ENCODE measurements around the gene DUSP3.

DUSP3 gene

DNA sequence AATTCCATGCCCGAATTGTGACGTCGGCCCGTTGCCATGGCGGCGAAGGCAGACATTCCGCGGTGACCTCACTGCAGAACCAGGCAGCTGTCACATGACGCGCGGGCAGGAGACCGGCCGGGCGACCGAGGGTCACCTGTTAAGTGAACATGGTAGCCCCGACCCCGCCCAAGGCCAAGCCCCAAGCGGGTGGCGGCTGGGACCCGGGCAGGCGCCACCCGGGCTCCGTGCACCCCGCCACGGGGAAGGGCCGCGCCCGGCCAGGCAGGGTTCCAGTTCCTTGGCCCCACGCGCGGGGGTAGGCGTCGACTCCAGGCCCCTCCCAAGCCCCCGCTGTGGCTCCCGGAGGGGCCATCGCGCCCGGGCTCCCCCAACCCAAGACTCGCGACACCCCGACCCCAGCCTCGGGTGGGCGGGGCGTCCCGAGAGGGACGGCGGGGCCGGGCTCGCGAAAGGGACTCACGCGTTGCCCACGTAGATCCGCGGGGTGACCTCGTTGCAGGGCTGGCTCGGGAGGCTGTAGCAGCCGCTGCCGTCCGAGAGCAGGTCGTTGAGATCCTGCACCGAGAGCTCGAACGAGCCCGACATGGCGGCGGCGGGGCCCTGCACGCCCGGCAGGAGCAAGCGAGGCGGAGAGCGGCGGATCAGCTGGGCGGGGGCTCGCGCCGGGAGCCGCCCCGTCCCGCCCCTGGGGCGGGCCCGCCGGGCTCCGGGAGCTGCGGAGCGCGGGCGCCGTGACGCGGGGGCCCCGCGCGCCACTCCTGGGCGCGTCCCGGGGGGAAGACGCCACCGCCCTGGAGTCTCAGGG, at the start of gene DUSP3:
Gene DUSP3 (minus strand): TSS at position 641 of the 808 bp plus-strand sequence. CDS start 53 bp downstream, at position 588.
- DNase-seq, result peak; percentile 82

DNA sequence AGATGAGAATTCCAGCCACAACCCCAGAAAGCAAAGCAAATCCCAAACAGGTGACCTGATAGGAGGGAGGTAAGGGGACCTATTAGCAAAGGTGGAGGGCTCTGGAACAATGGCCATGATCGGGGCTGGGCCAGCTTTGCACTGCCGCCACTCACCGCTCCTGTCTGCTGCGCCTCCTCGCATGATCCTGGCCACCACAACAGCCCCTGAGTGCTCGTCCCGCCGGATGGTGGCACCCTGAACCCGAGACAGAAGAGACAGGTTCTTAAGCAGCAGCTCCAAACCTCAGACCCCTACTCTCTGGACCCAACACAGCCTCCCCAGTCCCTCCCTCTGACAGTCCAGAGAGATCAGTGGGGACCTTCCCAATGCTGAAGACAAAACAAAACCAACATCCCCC, 48.8 kb upstream of the DUSP3 start:
- DNase-seq, result no peak

DNA sequence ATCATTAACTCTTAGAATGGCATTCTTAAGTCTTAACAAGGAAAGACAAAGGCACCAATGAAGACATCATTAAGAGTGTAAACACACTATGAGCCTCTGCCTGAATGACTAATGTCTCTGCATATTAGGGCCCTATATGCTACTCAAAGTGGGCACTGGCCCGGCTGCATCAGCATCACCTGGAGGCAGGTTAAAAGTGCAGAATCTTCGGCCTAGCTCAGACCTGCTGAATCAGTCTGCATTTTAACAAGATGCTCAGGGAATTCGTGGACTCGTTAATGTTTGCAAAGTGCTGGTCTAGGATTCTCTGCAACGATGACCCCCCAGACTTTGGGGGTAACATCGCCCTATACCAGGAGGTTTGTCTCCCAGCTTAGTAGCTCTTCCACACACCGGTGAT, 47.4 kb upstream of the DUSP3 start:
- DNase-seq, result no peak

DNA sequence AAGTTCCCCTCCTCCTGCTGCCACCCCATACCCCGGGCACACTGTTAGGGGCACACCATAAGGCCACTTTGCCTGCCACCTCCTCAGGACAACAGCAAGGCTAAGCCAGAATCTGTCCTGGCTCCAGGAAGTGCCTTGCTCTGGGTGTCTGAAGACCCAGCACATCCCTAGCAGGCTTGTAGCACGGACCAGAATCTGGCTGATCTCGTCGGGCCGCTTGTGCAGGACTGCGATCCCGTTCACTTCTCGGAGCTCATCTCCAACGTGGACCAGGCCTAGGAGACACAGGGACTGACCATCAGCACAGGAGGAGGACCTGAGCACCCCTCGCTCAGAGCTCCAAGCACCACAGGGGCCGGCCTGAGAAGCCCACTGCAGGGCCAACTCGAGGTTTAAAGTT, 46.8 kb upstream of the DUSP3 start:
- no peak for DNase-seq

DNA sequence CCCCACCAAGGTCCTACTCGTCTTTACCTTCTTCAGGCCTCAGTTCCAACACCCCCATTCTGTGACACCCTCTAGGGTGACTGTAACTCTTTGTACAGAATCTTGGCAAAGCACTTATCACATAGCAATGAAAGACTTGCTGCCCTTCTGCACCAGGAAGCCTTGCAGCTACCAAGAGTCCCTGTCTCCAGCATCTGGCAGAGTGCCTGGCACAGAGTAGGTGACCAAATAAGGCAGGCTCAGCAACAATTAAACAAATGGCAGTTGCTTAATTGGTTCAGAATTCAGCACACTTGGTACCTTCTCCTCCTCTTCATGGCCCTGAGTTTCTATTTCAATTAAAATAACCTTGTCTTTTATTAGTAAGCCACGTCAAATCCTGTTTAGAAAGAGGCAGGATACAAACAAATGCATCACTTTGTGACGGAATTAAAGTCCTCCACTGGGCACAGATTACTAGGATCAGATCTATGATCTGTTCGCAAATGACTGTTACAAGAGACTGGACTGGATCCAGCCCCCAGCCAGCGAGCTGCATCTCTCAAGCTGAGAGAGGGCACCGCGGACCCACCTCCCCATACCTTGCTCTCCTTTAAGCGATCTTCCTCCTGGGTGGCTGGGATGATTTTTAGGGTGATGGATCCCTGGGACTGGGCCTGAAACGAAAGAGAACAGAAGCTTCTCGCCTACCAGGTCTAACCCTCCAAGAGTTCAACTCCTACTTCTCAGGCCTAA, 44.7 kb upstream of the DUSP3 start:
- DNase-seq, result peak; percentile 27

DNA sequence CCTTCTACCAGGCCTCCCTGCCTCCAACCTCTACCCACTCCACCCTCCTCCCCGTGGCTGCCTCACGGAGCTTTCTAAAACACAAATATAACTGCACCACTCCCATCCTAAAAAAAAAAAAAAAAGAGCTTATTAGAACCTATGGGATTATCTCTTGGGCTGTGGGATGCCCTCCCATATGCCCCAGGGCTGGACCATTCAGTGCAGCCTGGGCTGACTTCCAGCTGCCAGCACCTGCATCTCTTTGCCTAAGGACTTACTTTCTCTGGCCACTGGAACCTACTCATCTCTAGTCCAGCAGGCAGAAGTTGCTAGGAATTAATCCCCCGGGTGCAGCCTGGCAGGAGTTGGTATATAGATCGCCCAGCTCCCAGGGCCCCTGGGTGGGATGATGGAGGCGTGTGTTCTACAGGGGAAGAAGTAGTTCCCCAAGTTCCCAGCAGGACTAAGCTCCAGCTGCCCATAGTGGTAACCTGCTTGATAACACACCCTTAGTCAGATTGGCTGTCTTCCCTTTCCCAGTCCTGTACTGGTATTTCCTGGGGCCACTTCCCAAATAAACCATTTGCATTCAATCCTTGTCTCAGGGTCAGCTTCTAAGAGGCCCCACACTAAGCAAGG, 43.9 kb upstream of the DUSP3 start:
- peak; percentile 54 for DNase-seq

DNA sequence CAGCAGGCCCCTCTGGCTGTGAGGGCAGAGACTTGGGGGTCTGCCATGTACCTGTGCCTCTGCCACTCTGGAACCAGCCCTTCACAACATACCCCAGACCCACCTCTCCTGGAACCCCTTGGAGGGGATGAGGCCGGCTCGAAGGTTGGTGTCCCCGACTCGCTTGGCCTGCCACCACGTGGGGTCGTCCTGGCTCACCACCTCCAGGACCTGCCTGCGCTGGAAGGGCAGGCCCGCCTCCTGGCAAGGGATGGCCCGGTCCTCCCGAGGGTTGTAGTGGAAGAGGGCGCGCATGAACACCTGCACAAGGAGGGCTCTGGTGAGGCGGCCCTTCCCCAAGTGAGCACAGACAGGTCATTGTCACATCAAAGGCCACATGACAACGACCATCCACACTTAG, 42.0 kb upstream of the DUSP3 start:
- DNase-seq, result no peak

DNA sequence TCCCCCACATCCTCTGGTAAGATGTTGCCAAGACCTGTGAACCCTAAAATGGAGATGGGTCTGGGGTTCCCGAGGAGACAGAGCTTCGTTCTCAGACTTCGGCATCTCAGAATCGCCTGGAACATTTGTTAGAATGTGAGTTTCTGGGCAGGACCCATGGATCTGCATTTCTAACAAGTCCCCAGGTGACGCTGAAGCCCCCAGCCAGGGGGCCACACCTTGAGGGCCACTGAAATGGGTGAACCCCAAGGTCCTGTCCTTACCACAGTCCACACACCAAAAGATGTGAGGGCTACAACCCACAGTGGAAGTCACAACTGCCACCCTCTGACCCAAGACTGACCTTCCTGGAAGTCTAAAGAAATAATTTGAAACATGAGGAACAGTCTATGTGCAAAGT, 40.2 kb upstream of the DUSP3 start:
- DNase-seq, result no peak

DNA sequence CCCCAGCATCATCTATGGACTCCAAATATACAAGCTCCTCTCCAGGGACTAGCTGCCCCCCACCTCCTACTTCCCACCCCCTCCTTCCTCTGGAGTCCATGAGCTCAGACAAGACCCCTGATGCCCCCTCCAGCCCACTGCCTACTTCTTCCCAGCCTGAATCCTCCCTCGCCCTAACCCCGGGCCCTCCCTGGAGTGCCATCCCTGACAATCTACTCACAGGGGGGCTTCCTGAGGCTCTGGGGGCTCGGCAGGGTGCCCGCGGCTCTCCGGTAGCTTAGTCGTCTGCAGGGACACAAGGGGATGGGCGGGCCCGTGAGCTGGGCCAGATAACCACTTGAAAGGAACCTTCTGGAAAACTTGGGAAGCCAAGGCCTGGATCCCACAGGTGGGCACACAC, 39.0 kb upstream of the DUSP3 start:
- no peak for DNase-seq

DNA sequence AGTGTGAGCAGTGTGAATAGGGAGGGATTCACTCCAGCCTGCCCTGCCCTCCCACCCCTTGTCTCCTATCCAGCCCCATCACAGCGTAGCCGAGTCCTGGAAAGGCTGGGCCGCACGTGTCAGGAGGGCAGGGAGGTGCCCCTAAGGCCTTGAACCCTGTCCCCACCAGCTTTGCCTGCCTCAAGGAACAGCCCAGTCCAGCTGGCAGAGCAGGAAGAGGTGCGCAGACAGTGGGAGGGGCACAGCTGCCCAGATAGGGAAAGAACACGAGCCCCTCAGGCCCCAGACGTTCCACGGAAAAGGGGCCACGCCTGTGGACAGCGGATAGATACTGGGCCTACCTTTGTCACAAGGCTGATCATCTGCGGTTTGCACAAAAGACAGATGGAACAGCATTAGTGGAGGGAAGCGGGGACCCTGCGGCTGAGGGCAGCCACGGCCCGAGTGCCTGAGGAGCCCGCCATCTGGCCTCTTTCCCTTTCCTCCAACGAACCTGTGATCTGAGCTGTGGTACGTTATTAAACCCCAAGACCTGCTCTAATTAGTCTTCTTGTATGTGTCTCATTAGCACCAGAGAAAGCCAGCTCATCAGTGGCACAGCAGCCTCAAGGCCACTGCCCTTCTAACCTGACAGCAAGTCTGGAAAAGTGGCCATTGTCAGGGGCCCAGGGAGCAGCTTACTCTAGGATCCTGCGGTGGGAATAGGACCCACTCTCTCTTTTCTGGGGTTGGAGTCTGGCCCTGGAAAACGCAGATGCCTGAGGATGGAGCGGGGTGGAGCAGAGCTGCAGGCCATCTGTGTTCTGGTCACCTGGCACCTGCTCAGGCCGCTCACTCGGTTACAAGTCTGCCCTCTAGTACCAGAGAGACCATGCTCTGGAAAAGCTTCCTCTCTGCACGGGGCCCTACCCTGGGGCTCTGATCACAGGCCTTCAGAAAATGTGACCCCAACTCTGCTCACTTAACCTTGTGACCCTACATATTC, 37.9 kb upstream of the DUSP3 start:
- DNase-seq, result peak; percentile 86

DNA sequence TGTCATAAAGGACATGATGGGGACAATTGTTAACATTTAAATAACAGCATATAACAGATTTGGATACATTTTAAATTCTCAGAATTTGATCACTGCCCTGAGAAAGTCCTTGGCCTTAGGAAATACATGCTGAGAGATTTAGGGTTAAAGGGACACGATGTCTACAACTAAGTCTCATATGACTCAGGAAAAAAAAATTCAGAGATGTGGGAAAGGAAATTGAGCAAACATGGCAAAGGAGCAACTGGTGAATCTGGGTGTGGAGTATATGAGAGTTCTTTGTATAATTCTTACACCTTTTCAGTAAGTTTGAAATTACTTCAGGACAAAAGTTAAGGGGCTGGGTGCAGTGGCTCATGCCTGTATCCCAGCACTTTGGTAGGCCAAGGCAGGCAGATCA, 35.9 kb upstream of the DUSP3 start:
- DNase-seq, result no peak

DNA sequence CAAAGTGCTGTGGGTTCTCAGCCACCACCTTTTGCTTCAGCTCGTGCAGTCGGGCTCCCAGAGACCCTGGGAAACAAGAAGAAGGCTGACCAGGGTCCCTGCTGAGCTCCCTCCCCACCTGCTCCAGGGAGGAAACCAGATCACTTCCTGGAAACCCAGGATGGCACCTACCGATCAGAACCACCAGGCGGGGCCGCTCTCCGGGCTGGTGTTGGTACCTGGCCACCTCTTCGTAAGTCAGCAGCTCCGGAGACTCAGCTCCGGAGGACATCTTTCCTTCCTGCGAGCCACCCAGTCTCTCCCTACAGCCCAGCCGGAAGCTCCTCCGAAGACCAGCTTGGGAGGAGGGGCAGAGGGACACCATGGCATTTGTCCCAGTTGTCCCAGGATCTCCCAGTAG, 35.2 kb upstream of the DUSP3 start:
- no peak for DNase-seq

DNA sequence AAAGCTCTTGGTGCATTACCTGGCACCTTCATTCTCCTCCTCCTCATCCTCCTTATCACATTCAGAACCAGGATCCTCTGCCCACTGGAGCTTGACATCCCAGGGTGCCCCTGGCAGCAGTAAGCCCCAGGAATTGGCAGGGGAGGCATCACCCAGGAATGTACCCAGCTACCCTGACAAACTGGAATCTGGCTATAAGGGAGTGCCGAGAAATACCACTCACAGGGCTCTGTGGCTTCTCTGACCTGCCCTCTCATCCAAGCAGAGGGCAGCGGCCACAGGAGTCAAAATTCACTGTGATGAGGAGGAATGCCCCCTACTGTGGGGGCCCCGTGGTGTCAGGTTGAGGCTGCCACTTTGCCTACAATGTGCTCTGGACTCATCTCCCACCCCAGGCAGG, 34.6 kb upstream of the DUSP3 start:
- DNase-seq, result no peak

DNA sequence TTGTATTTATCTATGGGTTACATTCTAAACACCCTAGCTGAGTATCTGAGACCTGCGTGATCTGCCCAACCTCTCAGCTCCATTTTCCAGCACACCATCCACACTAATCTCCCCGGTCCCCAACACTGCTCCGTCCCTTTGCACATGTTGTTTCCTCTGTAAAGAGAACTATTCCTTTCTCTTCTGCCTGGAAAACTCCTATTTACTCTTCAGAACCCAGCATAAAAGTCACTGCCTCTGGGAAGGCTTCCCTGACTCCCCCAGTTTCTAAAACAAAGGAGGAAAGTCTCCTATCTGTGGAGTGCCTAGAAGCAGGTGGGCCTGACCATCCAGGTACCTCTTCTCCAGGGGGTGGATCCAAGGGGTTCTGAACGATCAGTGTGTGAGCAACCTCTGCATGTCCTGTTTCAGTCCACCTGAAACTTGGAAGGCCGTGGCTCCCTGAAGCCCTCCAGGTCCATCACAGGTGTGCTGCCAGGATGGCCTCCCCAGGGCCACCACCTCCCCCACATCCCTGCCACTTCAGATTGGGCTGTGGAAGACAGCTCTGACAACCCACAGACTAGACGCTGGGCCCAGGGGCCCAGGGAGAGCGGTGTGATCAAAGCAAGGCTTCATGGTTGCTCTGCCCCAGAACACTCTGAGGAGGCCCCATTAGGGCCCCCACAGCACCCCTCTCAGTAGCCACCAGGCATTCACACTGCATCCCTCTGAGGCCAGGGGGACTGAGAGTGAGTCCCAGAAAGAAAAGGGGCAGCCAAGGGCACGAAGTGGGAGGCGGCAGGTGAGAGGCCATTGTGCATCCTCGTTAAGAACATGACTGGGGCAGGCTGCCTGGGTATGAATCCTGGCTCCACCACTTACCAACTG, 33.9 kb upstream of the DUSP3 start:
- no peak for DNase-seq

DNA sequence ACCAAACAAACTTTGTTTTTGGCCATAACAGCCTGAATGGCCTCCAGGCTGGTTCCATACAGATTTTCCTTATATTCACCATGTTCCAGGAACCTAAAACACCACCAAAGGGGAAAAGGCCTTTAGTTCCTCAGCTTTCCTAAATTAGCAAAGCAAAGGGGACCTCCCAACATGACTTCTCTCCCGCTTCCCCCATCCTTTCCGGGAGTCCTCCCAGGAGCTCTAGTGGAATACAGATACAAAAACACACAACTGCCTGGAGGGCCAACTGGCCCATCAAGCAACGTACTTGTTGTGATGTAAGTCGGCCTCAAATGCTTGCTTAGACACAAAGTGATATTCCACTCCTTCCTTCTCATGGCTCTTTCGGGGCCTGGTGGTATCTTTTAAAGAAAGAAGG, 32.0 kb upstream of the DUSP3 start:
- DNase-seq, result no peak

DNA sequence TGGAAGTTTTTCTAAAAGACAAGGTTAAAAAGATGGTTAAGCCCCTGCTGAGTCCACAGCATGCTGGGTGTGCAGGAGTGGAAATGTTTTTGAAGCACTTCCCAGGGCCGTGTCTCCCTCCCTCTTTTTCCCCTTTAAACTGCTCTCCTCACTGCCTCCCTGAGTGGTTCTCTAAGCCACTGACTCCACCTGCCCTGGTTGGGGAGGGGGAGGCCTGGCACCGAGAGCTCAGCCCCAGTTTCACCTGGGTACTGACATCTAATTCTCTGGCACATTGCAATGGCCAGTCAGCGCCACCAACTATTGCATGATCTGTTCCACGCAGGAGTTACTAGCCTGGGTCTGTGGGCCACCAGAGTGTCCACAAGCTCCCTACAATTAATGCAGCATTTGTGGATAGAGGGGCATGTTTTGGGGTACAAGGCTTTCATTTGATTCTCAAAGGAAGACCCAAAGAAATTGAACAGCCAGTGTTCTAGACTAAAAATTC, 31.5 kb upstream of the DUSP3 start:
- DNase-seq, result no peak

DNA sequence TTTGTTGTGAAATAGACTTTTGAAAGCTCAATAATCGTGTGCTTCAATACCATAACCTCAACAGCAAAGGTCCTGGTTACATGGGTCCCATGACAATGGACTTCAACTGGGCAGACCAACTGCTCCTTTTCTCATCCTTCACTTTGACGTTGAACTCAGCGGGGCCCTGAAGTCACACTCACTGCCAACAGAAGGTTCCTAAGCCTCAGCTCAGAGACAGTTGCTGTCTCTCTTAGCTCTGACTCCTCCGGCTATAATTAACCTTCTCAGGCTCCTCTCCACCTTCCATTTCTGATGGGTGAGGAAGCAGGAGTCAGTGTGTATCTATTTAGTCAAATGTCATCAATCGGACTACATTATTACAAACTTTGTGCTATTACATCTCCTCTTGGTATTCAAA, 30.3 kb upstream of the DUSP3 start:
- DNase-seq, result no peak

DNA sequence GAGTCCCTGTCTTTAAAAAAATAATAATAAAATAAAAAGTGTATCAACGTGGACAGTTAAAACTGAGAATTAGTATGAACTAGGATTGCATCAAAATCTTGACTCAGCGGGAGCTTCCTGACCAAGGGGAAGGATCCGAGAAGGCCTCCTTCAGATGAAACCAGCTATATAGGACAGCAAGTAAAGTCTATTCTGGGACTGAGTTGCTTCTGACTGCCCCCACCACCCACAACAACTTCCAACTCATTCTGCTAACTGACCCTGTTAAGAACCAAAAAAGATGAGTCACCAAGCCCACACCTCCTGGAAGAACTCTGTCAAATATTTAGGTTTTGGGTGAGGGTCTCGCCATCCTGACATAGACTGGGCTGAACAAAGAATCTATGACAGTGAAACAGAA, 29.3 kb upstream of the DUSP3 start:
- DNase-seq, result no peak

DNA sequence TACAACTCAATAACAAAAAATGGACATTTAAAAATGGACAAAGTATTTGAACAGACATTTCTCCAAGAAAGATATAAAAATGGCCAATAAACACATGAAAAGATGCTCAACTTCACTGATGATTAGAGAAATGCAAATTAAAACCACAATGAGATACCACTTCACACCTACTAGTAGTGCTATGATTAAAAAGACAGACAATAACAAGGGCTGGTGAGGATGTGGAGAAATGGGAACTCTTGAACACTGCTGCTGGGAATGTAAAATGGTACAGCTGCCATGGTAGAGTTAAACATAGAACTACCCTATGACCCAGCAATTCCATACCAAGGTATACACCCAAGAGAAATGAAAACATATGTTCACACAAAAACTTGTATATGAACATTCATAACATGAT, 26.3 kb upstream of the DUSP3 start:
- DNase-seq, result no peak

DNA sequence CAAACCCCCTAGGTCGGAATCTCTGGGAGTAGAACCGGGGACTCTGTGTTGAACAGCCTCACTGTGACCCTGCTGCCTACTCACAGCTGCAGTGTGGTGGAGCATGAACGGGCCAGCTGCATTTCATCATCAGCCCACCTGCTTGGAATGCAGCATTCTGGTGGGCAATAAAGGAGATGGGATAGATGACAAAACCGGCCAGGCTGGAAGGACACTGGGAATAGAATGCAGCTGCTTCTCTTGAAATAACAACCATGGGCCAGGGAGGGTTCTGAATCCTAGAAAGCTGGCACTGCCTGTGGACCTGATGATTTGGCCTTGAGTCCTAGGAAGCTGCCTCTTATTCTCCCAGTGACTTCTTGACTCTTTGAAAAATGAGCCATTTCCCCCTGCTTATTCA, 25.0 kb upstream of the DUSP3 start:
- no peak for DNase-seq

DNA sequence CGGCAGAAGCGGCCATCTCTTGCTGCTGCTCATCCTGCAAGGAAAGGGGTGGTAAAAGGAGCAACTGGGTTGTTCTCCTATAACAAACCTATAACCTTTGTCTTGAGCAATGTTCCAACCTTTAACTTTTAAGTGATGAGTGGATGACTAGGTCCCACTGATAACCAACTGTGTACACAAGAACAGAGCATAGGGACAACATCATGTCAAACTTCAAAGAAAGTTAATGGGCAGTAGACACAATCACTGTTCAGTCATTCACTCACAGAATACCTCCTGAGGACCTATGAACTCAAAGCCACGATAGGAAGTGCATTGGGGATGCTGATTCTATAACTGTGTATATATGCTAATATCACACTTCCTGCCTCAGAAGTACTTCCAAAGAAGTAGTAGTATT, 23.1 kb upstream of the DUSP3 start:
- DNase-seq, result no peak

DNA sequence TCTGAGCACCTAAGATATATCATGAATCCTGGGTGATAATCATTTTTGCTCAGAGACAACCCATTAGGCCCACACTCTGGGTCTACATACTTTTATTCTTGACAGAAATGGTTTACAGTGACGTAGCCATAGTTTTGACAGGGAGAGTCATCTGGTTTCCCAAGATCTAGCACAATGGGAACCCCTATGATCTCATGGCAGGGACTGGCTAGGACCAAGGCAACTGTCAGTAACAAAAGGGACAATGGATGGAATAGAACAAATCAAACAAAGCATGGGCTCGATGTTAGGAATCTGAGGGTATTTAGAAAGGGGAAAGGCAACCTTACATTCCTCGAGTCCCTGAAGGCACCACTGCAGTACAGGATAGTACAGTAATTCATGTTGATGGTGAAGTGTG, 22.0 kb upstream of the DUSP3 start:
- no peak for DNase-seq
